NCI-H2227 treated with DMSO at 0.1 percent for 48 hours (cell line): ENCODE measurements around the gene MRPS9.

Experiments
- DNase-seq: peaks from one replicate; lab custom pipeline; 2025; lab: John Stamatoyannopoulos, UW

MRPS9 gene

GRCh38 chr2:105078906-105079495 is 41.1 kb downstream of the MRPS9 start:
- DNase-seq = no peak

- DNase-seq = no peak
Observed at GRCh38 chr2:105080461-105080860, 42.6 kb downstream of the MRPS9 start.

GRCh38 chr2:105081006-105081601 is 43.2 kb downstream of the MRPS9 start:
- peak; percentile 50 for DNase-seq

GRCh38 chr2:105082107-105082506 is 44.2 kb downstream of the MRPS9 start:
- DNase-seq = no peak

- no peak for DNase-seq
Observed at GRCh38 chr2:105085525-105085924, 47.7 kb downstream of the MRPS9 start.

GRCh38 chr2:105087273-105087672 is 49.4 kb downstream of the MRPS9 start:
- DNase-seq = no peak

GRCh38 chr2:105090091-105090490 is 52.2 kb downstream of the MRPS9 start:
- no peak for DNase-seq

GRCh38 chr2:105092797-105093196 is 54.9 kb downstream of the MRPS9 start:
- DNase-seq = no peak

- no peak for DNase-seq
Observed at GRCh38 chr2:105099153-105099552, 61.3 kb downstream of the MRPS9 start.

GRCh38 chr2:105100046-105100840 is 62.4 kb downstream of the MRPS9 start:
- no peak for DNase-seq

- DNase-seq = no peak
Observed at GRCh38 chr2:105102001-105102400, 64.1 kb downstream of the MRPS9 start.

- DNase-seq = no peak
Observed at GRCh38 chr2:105102963-105103421, 65.1 kb downstream of the MRPS9 start.

- no peak for DNase-seq
Observed at GRCh38 chr2:105103481-105103880, 65.6 kb downstream of the MRPS9 start.

- no peak for DNase-seq
Observed at GRCh38 chr2:105104208-105104731, 66.4 kb downstream of the MRPS9 start.

- DNase-seq = no peak
Observed at GRCh38 chr2:105110295-105110829, 72.5 kb downstream of the MRPS9 start.

GRCh38 chr2:105111365-105112150 is 73.7 kb downstream of the MRPS9 start:
- DNase-seq = no peak

GRCh38 chr2:105112345-105112744 is 74.5 kb downstream of the MRPS9 start:
- DNase-seq = no peak

- DNase-seq = no peak
Observed at GRCh38 chr2:105113616-105114291, 75.9 kb downstream of the MRPS9 start.

- peak; percentile 65 for DNase-seq
Observed at GRCh38 chr2:105114551-105114950, 76.7 kb downstream of the MRPS9 start.

GRCh38 chr2:105116348-105116747 is 78.5 kb downstream of the MRPS9 start:
- no peak for DNase-seq

GRCh38 chr2:105117565-105117964 is 79.7 kb downstream of the MRPS9 start:
- no peak for DNase-seq
